Measurements from ENCODE around the gene USP17L5.
"Not testable (repeated sequence)": the region's sequence is repeated elsewhere in the genome, so short reads cannot be mapped to it uniquely, and the experiment has no call there.

USP17L5 gene

GRCh38 chr4:9339103-9339502 lies at the start of gene USP17L5:
Gene USP17L5 (plus strand): TSS chr4:9339403. CDS start chr4:9339403, 0 bp downstream.
- DNase-seq = not testable (repeated sequence)

- not testable (repeated sequence) for DNase-seq
These were observed 15.0 kb upstream of the USP17L5 start for GRCh38 chr4:9324191-9324590.

- not testable (repeated sequence) for DNase-seq
These were observed 14.3 kb upstream of the USP17L5 start, which contains the start of gene USP17L24 for GRCh38 chr4:9324865-9325264. Gene USP17L24 (plus strand): TSS chr4:9325165. CDS start chr4:9325165, 0 bp downstream.

- DNase-seq = not testable (repeated sequence)
These were observed 9.6 kb upstream of the USP17L5 start, which contains the start of gene USP17L25 for GRCh38 chr4:9329611-9330010. Gene USP17L25 (plus strand): TSS chr4:9329911. CDS start chr4:9329911, 0 bp downstream.

- DNase-seq = not testable (repeated sequence)
These were observed 4.8 kb upstream of the USP17L5 start, which contains the start of gene USP17L26 for GRCh38 chr4:9334358-9334757. Gene USP17L26 (plus strand): TSS chr4:9334658. CDS start chr4:9334658, 0 bp downstream.

GRCh38 chr4:9343848-9344247 lies 4.6 kb downstream of the USP17L5 start, which contains the start of gene USP17L27:
Gene USP17L27 (plus strand): TSS chr4:9344148. CDS start chr4:9344148, 0 bp downstream.
- not testable (repeated sequence) for DNase-seq

- not testable (repeated sequence) for DNase-seq
These were observed 9.4 kb downstream of the USP17L5 start, which contains the start of gene USP17L28 for GRCh38 chr4:9348593-9348992. Gene USP17L28 (plus strand): TSS chr4:9348893. CDS start chr4:9348893, 0 bp downstream.

- not testable (repeated sequence) for DNase-seq
These were observed 11.7 kb downstream of the USP17L5 start for GRCh38 chr4:9350866-9351265.

- DNase-seq = not testable (repeated sequence)
These were observed 14.1 kb downstream of the USP17L5 start, which contains the start of gene USP17L29 for GRCh38 chr4:9353338-9353737. Gene USP17L29 (plus strand): TSS chr4:9353638. CDS start chr4:9353638, 0 bp downstream.

- not testable (repeated sequence) for DNase-seq
These were observed 23.6 kb downstream of the USP17L5 start, which contains the start of gene USP17L30 for GRCh38 chr4:9362829-9363228. Gene USP17L30 (plus strand): TSS chr4:9363129. CDS start chr4:9363129, 0 bp downstream.

GRCh38 chr4:9379881-9380280 lies 40.7 kb downstream of the USP17L5 start:
- not testable (repeated sequence) for DNase-seq

GRCh38 chr4:9381012-9381534 lies 41.9 kb downstream of the USP17L5 start:
- peak; percentile 67 to 69 for DNase-seq

GRCh38 chr4:9384126-9384525 lies 44.9 kb downstream of the USP17L5 start:
- no peak for DNase-seq

- not testable (repeated sequence) for DNase-seq
These were observed 49.8 kb downstream of the USP17L5 start for GRCh38 chr4:9389001-9389400.

Data from stimulated activated CD4-positive, alpha-beta T cell treated with anti-CD3 and anti-CD28 coated beads, Interleukin-2, amount 100 ng/mL, for 24 hours (primary cell).